ENCODE results near the gene MMP15. TPM values are rescaled to one million over a fixed set of nuclear protein-coding genes. Genes with fewer than 3 reads are reported as not detected.
A peak's percentile ranks its signal among the peaks of the same experiment; 100 is the strongest.

MMP15 gene
- total RNA-seq, 1 experiment from 2014 or later = 1.3 TPM

DNA sequence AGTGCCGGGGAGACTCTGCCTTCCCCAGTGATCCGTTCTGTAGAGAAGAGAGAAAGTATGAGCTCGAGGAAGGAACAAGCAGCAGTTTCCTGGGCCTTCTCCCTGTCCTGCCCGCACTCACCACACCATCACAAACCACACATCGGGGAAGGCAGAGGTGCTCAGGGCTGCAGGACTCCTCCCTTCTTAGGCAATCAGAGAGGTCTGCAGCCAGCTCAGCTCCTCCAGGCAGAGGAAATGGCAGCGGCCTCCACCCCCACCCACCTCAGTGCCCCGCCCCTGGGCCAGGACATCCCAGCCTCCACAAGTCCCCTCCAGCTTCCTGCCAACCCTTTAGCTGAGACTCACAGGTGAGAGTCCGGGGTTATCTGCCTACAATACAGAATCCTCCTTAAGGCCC lies 27.1 kb upstream of the MMP15 start:
- H3K27me3 Mint-ChIP-seq (ENCODE audit: insufficient read depth, unreplicated experiment) = no peaks in the 10 kb centered on the region
- TF ChIP-seq, protein P1, sequence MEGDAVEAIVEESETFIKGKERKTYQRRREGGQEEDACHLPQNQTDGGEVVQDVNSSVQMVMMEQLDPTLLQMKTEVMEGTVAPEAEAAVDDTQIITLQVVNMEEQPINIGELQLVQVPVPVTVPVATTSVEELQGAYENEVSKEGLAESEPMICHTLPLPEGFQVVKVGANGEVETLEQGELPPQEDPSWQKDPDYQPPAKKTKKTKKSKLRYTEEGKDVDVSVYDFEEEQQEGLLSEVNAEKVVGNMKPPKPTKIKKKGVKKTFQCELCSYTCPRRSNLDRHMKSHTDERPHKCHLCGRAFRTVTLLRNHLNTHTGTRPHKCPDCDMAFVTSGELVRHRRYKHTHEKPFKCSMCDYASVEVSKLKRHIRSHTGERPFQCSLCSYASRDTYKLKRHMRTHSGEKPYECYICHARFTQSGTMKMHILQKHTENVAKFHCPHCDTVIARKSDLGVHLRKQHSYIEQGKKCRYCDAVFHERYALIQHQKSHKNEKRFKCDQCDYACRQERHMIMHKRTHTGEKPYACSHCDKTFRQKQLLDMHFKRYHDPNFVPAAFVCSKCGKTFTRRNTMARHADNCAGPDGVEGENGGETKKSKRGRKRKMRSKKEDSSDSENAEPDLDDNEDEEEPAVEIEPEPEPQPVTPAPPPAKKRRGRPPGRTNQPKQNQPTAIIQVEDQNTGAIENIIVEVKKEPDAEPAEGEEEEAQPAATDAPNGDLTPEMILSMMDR (IDR thresholded peaks at IDR 0.05; ENCODE audit: unreplicated experiment) = no peak
- no TSS peak for BruUV-seq (replicated peaks)
- peak; percentile 80 for DNase-seq (ENCODE audit: unreplicated experiment)
- intact Hi-C loops (cut with micrococcal nuclease) = no loop called here
- peaks cover 39% of the 10 kb centered on the region for H3K36me3 Mint-ChIP-seq (ENCODE audit: insufficient read depth, unreplicated experiment)
- POLR2A ChIA-PET = interaction anchor here (0.7 to 3.7 kb wide), 4 partner anchors 9 to 131 kb away, joined by 3 to 13 read pairs (median 7); partner anchors contain the start of gene CFAP20
- CTCF ChIA-PET = interaction anchor here (0.6 to 7.0 kb wide), 8 partner anchors 10 to 422 kb away, joined by 3 to 88 read pairs (median 4); no protein-coding TSS in a partner anchor
- H3K9me3 Mint-ChIP-seq (ENCODE audit: unreplicated experiment) = no peaks in the 10 kb centered on the region
- H3K4me1 Mint-ChIP-seq (ENCODE audit: insufficient read depth, unreplicated experiment) = peaks cover 14% of the 10 kb centered on the region
- peak overlapping the region; percentile 68 for H3K4me3 Mint-ChIP-seq (ENCODE audit: unreplicated experiment)
- peak overlapping the region; percentile 1 for H3K27ac Mint-ChIP-seq (ENCODE audit: low read depth, unreplicated experiment)

DNA sequence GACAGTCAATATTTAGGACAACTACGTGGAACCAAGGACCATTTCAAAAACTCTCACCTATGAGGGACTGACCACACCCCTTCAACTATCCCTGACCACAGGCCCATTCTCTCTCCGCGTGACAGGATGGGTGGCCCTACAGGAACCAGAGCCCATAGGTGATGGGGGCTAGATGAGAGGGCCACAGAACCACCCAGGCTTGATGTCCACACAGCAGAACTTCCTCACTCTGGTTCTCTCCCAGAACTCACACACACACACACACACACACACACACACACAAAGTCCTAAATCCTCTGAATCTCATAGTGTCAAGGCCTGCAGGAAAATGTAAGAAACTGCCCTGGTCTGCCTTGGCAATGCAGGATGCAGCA lies 26.6 kb upstream of the MMP15 start:
- BruUV-seq (replicated peaks) = no TSS peak
- Mint-ChIP-seq H3K9me3 (ENCODE audit: unreplicated experiment) (no peaks in the 10 kb centered on the region), H3K27ac (ENCODE audit: low read depth, unreplicated experiment) (peak overlapping the region; percentile 1), H3K27me3 (ENCODE audit: insufficient read depth, unreplicated experiment) (no peaks in the 10 kb centered on the region), H3K4me1 (ENCODE audit: insufficient read depth, unreplicated experiment) (peaks cover 14% of the 10 kb centered on the region), H3K4me3 (ENCODE audit: unreplicated experiment) (peak overlapping the region; percentile 68), H3K36me3 (ENCODE audit: insufficient read depth, unreplicated experiment) (peaks cover 44% of the 10 kb centered on the region)
- POLR2A ChIA-PET = interaction anchor here (0.7 to 3.7 kb wide), 7 partner anchors 10 to 130 kb away, joined by 3 to 17 read pairs (median 6); partner anchors contain the start of gene CFAP20
- CTCF ChIA-PET = interaction anchor here (0.6 to 7.0 kb wide), 12 partner anchors 11 to 543 kb away, joined by 3 to 88 read pairs (median 4); no protein-coding TSS in a partner anchor
- intact Hi-C loops (cut with micrococcal nuclease) = no loop called here
- no peak for DNase-seq (ENCODE audit: unreplicated experiment)
- TF ChIP-seq, protein P1 (IDR thresholded peaks at IDR 0.05; ENCODE audit: unreplicated experiment) = no peak

DNA sequence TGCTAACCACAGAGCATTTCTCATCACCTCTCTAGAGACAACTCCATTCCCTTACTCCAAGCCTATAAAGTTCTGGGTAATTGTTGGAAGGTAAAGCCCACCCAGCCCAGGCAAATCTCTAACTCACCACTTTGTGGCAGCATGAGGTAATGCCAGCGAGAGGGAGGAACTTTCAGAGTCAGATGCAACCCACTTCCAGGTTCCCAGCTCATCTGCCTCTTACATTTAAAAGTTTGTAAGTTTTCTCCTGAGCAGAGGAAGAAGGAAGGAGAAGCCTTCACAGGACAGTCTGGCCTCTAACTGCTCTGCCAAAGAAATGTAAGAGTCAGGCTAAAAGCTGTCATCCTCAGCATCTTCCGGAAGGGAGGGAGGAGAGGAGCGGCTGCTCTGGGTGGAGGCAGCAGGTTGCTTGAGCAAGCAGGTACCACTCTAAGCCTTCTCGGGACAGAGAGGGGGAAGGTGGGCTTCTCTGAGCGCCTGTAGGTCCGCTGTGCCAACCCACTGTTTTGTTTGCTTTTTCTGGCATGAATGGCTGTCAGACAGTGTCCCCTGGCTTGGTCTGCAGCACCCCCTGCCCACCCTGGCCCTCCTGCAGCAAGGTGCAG lies 26.1 kb upstream of the MMP15 start:
- peak overlapping the region; percentile 1 for H3K27ac Mint-ChIP-seq (ENCODE audit: low read depth, unreplicated experiment)
- BruUV-seq (replicated peaks) = TSS peak; percentile 27

More for the DNA sequence above, 26.1 kb upstream of the MMP15 start:
- TF ChIP-seq, protein P1 (IDR thresholded peaks at IDR 0.05; ENCODE audit: unreplicated experiment) = no peak
- Mint-ChIP-seq H3K9me3 (ENCODE audit: unreplicated experiment) (no peaks in the 10 kb centered on the region), H3K27me3 (ENCODE audit: insufficient read depth, unreplicated experiment) (no peaks in the 10 kb centered on the region), H3K36me3 (ENCODE audit: insufficient read depth, unreplicated experiment) (peaks cover 49% of the 10 kb centered on the region), H3K4me3 (ENCODE audit: unreplicated experiment) (peak overlapping the region; percentile 68), H3K4me1 (ENCODE audit: insufficient read depth, unreplicated experiment) (peaks cover 15% of the 10 kb centered on the region)
- DNase-seq (ENCODE audit: unreplicated experiment) = peak; percentile 44
- ChIA-PET POLR2A (interaction anchor here (0.6 to 3.7 kb wide), 9 partner anchors 10 to 226 kb away, joined by 3 to 17 read pairs (median 4); no protein-coding TSS in a partner anchor), CTCF (interaction anchor here (0.5 to 7.0 kb wide), 16 partner anchors 16 to 544 kb away, joined by 3 to 88 read pairs (median 3); no protein-coding TSS in a partner anchor)
- intact Hi-C loops (cut with micrococcal nuclease) = no loop called here

Data from MCF 10A (cell line).